Upper lobe of right lung (tissue), 1 donor: ENCODE data around the gene TMEM127. TPM values are rescaled to one million over a fixed set of nuclear protein-coding genes. Genes with fewer than 3 reads are reported as not detected.

Experiments
- ATAC-seq: fragments of 200-7000 bp; cut with Tn5 transposase; one replicate; pipeline ENCODE4 v1.9.1; 2020; ENCODE audit warnings: mild to moderate bottlenecking, moderate library complexity
- DNase-seq: peaks from one replicate; pipeline ENCODE4 v3.0.0-alpha.2; 2020
- H3K27ac ChIP-seq: fragments of 200-600 bp; one replicate; pipeline ENCODE4 v1.8.0; 2022
- H3K27me3 ChIP-seq: fragments of 200-600 bp; one replicate; pipeline ENCODE4 v1.8.0; 2022; ENCODE audit warnings: mild to moderate bottlenecking
- H3K36me3 ChIP-seq: fragments of 200-600 bp; one replicate; pipeline ENCODE4 v1.8.0; 2022
- H3K4me1 ChIP-seq: fragments of 200-600 bp; one replicate; pipeline ENCODE4 v1.8.0; 2022
- H3K4me3 ChIP-seq: fragments of 200-600 bp; one replicate; pipeline ENCODE4 v1.8.0; 2022; ENCODE audit warnings: mild to moderate bottlenecking
- H3K9me3 ChIP-seq: fragments of 200-600 bp; one replicate; pipeline ENCODE4 v1.8.0; 2022
- CTCF ChIP-seq: fragments of 200-600 bp; IDR thresholded peaks from one replicate; pipeline ENCODE4 v1.8.0; 2022; ENCODE audit warnings: antibody characterized with exemption
- intact Hi-C: fragments of 100-400 bp; cut with DNase I; formaldehyde crosslinking; loops from one replicate; pipeline ENCODE4 v1.11.0; 2022
- total RNA-seq: library from RNA; stranded (reverse); fragmentation: NEBNext Ultra II Directional; extraction: Animal tissue kit (Norgen Biotek cat#: 25700); gene quantifications from one replicate; pipeline ENCODE4 v1.2.1, GENCODE V29; 2021
- donor health status: DM: no; HTN: yes; CAD: no; lungs with severe emphysema.

Gene TMEM127
- total RNA-seq, 1 donor from 2014 or later = 67.3 TPM

GRCh38 chr2:96207073-96207773 is 58.6 kb downstream of the TMEM127 start:
- DNase-seq = no peak
- intact Hi-C loops = no loop called here
- no peak for ATAC-seq

GRCh38 chr2:96205888-96206287 is 59.9 kb downstream of the TMEM127 start:
- ATAC-seq = no peak
- Histone ChIP-seq H3K4me1 (peaks cover 76% of the 10 kb centered on the region), H3K27ac (peak overlapping the region; percentile 52), H3K9me3 (no peaks in the 10 kb centered on the region), H3K27me3 (no peaks in the 10 kb centered on the region), H3K36me3 (no peaks in the 10 kb centered on the region), H3K4me3 (peak overlapping the region; percentile 32)
- intact Hi-C loops = no loop called here
- TF ChIP-seq CTCF = no peak
- no peak for DNase-seq

More at GRCh38 chr2:96207073-96207773, 58.6 kb downstream of the TMEM127 start:
- peak overlapping the region; percentile 96 for H3K27ac ChIP-seq
- H3K36me3 ChIP-seq = no peaks in the 10 kb centered on the region
- H3K4me1 ChIP-seq = peaks cover 63% of the 10 kb centered on the region
- H3K27me3 ChIP-seq = no peaks in the 10 kb centered on the region
- no peak for TF ChIP-seq CTCF
- H3K4me3 ChIP-seq = peak overlapping the region; percentile 84
- no peaks in the 10 kb centered on the region for H3K9me3 ChIP-seq

- Histone ChIP-seq H3K9me3 (no peaks in the 10 kb centered on the region), H3K4me1 (peaks cover 80% of the 10 kb centered on the region), H3K36me3 (no peaks in the 10 kb centered on the region), H3K27me3 (no peaks in the 10 kb centered on the region), H3K27ac (peak overlapping the region; percentile 52), H3K4me3 (peak overlapping the region; percentile 32)
- intact Hi-C loops = no loop called here
- DNase-seq (no peak), ATAC-seq (no peak)
- TF ChIP-seq CTCF = no peak
These were observed 60.8 kb downstream of the TMEM127 start for GRCh38 chr2:96204836-96205624.

- H3K27me3 ChIP-seq = no peaks in the 10 kb centered on the region
- H3K36me3 ChIP-seq = no peaks in the 10 kb centered on the region
- ATAC-seq (no peak), DNase-seq (no peak)
- H3K4me1 ChIP-seq = peaks cover 84% of the 10 kb centered on the region
- no peak for TF ChIP-seq CTCF
- no peak overlapping the region for H3K4me3 ChIP-seq
- H3K27ac ChIP-seq = peak overlapping the region; percentile 52
- intact Hi-C loops = no loop called here
- no peaks in the 10 kb centered on the region for H3K9me3 ChIP-seq
These were observed 62.4 kb downstream of the TMEM127 start for GRCh38 chr2:96203130-96204028.

- DNase-seq (no peak), ATAC-seq (peak; percentile 51)
- intact Hi-C loops = no loop called here
- H3K4me1 ChIP-seq = peaks cover 88% of the 10 kb centered on the region
- no peak overlapping the region for H3K4me3 ChIP-seq
- no peaks in the 10 kb centered on the region for H3K9me3 ChIP-seq
- peak overlapping the region; percentile 52 for H3K27ac ChIP-seq
- H3K36me3 ChIP-seq = no peaks in the 10 kb centered on the region
- H3K27me3 ChIP-seq = no peaks in the 10 kb centered on the region
- TF ChIP-seq CTCF = no peak
These were observed 63.5 kb downstream of the TMEM127 start for GRCh38 chr2:96202152-96202854.
